ENCODE data around the gene MRPS7. TPM values are rescaled to one million over a fixed set of nuclear protein-coding genes. Genes with fewer than 3 reads are reported as not detected.
"Not testable (repeated sequence)": the region's sequence is repeated elsewhere in the genome, so short reads cannot be mapped to it uniquely, and the experiment has no call there.

Gene MRPS7
- total RNA-seq, 1 donor from 2014 or later, result 21.8 TPM

DNA sequence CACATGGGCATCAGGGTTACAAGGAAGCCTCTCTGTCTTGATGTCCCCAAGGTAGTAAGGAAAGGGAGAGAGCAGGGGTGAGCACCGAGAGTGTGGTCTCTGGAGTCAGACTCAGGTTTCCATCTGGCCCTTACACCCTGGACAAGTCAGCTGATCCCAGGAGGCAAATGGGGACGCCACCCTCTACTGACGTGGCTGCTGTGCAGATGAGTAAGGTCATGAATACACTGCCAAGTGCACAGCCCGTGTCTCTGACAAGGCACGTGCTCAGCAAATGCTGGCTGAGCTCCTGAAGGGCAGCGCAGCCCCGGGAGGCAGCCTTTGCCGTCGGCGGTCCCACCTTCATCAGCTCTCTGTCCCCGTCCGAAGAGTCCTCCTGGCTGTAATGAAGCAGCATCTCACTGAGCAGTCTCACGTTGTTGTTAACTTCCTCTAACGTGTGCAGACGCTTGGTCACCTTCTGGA lies 19.7 kb upstream of the MRPS7 start:
- ATAC-seq (peak; percentile 10), DNase-seq (ENCODE audit: low spot score) (no peak)
- intact Hi-C loops (cut with DNase I), result no loop called here

DNA sequence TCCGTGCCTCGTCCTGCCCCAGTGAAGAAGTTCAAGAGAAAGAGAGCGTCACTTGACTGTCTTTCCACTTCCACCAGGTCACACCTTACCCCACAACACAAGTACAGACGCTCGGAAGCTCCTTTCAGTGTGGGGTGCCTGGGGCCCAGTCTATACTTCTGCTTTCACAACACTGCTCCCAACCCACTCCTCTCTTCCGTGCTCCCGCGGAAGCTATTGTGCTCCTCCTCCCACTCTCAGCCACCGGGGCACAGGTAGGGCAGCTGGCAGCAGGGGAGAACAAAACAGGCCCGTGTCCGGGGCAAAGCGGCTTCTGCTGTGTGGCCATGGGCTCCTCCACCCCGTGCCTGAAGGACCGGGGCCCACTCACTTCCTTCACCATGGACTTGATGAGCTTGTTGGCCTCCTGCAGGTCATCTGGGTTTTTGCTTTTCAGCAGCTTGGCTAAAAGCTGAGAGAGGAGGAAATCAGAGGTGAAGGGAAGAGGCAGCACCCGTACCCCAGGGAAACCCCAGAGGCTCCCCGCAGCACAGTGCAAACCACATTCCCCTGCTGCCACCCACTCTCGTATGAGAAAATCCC lies 19.1 kb upstream of the MRPS7 start:
- intact Hi-C loops (cut with DNase I), result no loop called here
- no peak for ATAC-seq
- no peak for DNase-seq (ENCODE audit: low spot score)

DNA sequence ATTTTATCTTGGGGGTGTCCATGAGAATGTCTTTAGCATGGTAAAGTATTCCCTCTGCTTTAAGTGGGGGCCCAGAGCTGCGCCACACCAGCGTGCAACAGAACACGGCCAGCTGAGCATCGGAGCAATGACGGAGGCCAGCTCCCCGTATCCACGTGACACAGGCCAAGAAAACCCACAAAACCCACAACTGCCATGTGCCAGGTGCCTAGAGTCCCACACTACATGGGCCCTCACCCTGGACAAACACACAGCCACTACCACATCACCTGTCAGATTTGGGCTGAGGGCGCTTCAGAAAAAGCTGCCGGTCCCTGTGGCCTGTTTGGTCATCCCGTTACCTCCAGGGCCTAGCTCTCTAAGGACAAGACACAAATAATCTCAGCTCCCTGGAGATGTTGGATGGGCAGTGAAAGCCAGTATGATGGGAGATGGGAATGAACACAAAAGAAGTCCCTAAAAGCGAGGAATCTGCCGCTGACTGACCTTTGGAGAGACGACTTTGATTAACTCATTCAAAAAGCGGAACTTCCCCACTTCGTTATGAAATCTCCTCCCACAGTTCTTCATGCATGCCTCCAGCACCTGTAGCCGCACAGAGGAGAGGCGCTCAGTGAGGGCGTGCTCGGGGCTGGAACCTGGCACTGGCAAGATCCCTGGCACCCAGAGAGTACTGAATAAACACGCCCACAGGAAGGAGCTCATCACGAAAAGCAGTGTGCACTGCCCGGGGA lies 17.4 kb upstream of the MRPS7 start:
- intact Hi-C loops (cut with DNase I), result no loop called here
- ATAC-seq (no peak), DNase-seq (ENCODE audit: low spot score) (no peak)

DNA sequence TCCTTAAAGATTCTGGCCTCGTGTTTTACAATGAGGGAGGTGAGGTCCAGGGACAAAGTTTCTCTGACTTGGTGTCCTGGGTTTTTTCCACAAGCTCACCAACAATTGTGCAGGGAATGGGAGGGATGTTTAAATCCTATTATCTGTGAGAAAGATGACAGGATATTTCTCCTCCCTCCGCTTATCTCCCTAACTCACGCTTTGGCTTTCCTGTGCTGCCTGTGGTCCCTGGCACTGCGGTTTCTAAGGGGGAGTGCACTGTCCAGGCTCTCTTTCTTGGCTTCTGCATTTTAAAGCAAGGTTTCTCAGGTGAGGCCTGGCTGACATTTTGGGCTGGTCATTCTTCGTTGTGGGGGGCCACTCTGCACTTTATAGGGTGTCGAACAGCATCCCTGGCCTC lies 16.7 kb upstream of the MRPS7 start:
- DNase-seq (ENCODE audit: low spot score) (no peak), ATAC-seq (no peak)
- intact Hi-C loops (cut with DNase I), result no loop called here

DNA sequence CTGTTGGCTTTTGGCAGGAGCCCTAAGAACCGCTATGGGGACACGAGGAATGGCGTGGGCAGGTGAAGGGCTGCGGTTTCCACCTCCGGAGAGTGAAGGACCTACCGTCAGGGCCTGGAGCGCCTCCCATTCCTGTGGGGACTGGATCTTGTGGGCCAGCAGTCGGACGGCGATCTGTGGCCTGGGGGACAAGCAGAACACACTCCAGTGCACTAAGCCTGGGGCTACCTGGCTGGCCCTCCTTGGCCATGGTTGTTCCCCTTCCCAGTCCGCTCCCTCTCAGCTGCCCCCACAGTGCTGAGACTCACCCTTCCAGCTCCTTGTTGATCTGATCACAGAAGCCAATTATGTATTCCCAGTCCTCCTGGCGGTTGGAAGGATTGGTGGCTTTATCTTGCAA lies 15.3 kb upstream of the MRPS7 start:
- no peak for ATAC-seq
- intact Hi-C loops (cut with DNase I), result no loop called here
- DNase-seq (ENCODE audit: low spot score), result no peak

DNA sequence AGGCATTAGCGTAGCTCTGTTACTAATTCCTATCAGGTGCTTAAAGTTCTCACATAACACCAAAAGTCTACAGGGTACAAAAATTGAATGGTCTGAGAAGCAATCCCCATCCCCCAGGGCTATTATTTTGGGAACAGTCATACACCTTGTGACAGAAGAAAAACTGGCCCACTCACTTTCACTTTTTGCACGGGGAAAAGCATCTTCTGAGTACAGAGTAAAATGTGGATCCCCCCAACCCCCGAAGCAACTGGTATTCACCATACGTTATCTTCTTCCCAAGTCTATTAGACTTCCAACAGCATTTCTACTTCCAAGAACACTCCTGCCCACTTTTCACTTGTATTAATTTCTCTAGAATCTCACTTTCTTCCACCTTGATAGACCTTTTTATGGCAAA lies 12.1 kb upstream of the MRPS7 start:
- ATAC-seq, result no peak
- DNase-seq (ENCODE audit: low spot score), result no peak
- intact Hi-C loops (cut with DNase I), result no loop called here

DNA sequence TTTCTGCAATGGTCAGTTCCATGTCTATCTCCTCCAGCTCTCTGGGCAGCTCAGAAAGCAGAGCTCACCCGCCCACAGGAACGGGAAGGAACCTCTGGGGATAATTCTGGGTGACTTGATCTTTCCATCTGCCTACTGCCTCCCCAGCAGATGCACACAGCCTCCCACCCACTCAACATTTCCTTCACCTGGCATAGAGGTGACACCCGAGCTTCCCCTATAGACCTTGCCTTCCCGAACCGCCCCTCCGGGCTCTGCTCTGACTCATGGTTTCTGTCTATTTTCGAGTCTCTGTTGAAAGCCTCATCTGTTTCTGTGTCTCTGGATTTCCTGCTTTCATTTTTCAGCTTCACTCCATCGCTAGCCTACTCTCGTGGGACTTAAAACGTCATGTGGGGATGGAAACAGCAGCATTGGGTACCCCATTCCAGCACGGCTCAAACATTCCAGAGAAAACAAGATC lies 11.6 kb upstream of the MRPS7 start:
- ATAC-seq (peak; percentile 68), DNase-seq (ENCODE audit: low spot score) (no peak)
- intact Hi-C loops (cut with DNase I), result no loop called here

DNA sequence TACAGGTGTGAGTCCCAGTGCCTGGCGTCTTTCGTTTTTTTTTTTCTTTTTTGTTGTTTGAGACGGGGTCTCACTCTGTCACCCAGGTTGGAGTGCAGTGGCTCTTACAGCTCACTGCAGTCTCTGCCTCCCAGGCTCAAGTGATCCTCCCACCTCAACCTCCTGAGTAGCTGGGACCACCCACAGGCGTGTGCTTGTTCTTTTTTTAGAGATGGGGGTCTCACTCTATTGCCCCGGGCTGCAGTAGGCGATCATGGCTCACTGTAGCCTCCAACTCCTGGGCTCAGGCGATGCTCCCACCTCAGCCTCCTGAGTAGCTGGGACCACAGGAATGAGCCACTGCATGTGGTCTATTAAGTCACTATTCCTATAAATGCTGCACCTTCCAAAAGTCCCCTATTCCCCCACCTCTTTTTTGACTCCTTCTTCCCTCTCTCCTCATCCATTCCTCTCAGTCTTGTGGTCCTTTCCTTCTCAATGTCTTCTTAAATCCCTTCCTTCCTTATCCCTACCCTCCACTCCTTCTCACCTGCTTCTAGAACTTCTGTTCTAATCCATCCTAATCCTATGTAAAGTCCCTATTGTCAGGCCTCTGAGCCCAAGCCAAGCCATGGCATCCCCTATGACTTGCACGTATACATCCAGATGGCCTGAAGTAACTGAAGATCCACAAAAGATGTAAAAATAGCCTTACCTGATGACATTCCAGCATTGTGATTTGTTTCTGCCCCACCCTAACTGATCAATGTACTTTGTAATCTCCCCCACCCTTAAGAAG lies 9.5 kb upstream of the MRPS7 start:
- intact Hi-C loops (cut with DNase I), result no loop called here
- DNase-seq (ENCODE audit: low spot score) (no peak), ATAC-seq (no peak)

DNA sequence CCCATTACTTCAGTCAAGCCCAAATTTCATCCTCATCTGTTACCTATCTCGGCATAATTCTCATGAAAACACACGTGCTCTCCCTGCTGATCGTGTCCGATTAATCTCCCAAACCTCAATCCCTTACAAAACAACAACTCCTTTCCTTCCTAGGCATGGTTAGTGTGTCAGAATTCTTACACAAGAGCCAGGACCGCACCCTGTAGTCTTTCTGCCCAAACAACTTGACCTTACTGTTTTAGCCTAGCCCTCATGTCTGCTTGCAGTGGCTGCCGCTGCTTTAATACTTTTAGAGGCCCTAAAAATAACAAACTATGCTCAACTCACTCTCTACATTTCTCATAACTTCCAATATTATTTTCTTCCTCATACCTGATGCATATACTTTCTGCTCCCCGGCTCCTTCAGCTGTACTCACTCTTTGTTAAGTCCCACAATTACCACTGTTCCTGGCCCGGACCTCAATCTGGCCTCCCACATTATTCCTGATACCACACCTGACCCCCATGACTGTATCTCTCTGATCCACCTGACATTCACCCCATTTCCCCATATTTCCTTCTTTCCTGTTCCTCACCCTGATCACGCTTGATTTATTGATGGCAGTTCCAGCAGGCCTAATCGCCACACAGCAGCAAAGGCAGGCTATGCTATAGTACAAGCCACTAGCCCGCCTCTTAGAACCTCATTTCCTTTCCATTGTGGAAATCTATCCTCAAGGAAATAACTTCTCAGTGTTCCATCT lies 5.6 kb upstream of the MRPS7 start:
- DNase-seq (ENCODE audit: low spot score); intact Hi-C loops (cut with DNase I); ATAC-seq: not testable (repeated sequence)

DNA sequence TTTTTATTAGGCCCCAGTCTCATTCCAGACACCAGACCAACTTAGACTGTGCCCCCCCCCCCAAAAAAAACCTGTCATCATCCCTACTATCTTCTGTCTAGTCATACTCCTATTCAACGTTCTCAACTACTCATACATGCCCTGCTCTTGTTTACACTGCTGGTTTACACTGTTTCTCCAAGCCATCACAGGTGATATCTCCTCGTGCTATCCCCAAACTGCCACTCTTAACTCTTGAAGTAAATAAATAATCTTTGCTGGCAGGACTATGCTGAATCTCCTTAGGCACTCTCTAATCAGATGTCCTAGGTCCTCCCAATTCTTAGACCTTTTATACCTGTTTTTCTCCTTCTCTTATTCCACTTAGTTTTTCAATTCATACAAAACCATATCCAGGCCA lies 4.5 kb upstream of the MRPS7 start:
- DNase-seq (ENCODE audit: low spot score); intact Hi-C loops (cut with DNase I); ATAC-seq: not testable (repeated sequence)

DNA sequence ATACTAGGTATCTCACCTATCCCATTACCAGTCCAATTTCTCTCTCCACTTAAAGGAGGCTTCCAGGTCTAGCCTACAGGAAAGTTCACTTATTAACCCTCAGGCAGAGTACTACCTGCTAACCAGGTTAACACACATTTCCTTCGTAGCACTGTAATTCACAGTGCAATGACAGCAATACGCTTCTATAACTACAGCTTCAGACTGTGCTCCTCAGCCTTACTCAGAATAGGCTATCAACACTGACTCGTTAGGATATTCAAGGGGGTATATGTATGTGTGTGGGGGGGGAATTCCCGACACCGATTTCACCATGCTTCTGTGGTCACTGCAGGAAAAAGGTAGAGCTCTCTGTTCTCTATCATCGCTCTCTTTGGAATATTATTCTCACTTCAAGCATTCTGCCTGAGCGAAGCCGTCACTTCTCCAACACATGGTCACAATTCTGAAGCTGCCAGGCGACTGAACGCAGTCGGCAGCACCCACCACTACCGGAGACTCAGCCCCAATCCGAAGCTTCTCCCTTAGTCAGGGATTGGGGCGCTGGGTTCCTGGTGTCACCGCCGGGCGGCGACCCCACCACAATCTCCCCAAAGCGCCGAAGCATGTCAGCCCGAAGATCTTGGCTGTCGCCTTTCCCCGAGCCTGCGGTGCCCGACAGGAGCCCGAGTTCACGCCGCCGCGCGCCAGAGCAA lies 891 bp upstream of the MRPS7 start:
- ATAC-seq, result no peak
- DNase-seq (ENCODE audit: low spot score), result no peak
- intact Hi-C loops (cut with DNase I), result no loop called here

DNA sequence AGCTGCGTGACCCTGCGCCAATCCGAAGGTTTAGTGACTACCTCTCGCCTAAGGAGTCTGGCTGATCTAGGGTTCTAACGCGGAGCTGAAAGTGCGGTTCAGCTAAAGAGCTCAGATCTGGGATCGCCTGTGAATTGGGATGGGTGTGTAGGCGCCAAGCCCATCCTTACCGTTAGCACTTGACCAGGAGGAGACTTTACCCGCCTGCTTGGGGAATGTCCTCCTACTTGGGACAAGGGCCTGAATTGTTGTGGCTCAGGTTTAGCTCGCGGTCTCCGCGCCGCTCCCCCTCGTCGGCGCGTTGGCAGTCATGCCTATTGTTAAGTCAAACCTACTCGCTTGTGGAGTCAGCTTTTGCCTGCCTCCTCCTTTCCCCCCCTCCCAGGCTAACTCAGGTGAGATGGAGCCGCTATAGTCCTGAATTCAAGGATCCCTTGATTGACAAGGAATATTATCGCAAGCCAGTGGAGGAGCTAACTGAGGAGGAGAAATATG lies 480 bp downstream of the MRPS7 start:
- DNase-seq (ENCODE audit: low spot score) (no peak), ATAC-seq (peak; percentile 24)
- intact Hi-C loops (cut with DNase I), result no loop called here

DNA sequence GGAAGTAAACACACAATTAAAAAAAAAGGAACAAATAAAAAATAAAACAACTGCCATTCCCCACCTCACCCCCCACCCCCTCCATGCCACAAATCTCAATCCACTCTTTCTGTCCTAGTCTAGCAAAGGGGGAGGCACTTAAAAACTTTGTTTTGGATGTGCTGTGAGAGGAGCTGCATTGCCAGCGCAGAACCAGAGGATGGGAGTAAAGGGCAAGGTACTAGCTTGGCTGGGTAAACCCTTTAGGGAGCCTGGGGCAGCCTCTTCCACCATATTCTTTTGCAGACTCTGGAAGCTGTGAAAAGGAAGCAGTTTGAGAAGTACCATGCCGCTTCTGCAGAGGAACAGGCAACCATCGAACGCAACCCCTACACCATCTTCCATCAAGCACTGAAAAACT lies 1.4 kb downstream of the MRPS7 start:
- DNase-seq (ENCODE audit: low spot score), result no peak
- ATAC-seq, result no peak
- intact Hi-C loops (cut with DNase I), result no loop called here

DNA sequence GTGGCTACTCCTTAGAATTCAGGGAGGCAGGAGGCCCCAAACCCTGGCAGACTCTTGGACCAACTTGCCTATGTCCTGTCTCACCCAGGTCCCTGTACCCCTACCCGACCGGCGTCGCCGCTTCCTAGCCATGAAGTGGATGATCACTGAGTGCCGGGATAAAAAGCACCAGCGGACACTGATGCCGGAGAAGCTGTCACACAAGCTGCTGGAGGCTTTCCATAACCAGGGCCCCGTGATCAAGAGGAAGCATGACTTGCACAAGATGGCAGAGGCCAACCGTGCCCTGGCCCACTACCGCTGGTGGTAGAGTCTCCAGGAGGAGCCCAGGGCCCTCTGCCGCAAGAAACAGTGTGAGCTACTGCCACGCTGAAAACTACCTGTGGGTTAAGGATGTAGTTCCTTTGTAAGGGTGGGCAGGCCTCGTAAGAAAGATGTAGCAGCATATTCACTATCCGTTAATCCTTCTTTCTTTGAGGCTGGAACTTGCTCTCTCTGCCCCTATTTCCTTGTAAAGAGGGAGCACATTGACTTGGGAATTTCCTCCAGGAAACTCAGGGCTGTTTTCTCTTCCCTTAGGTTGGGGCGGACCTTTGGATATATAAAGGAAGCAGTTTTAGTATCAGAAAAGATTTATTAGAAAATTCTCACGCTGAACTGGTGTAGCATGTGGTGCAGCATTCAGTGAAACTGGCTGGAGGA lies 4.1 kb downstream of the MRPS7 start:
- no peak for ATAC-seq
- no peak for DNase-seq (ENCODE audit: low spot score)
- intact Hi-C loops (cut with DNase I), result no loop called here

DNA sequence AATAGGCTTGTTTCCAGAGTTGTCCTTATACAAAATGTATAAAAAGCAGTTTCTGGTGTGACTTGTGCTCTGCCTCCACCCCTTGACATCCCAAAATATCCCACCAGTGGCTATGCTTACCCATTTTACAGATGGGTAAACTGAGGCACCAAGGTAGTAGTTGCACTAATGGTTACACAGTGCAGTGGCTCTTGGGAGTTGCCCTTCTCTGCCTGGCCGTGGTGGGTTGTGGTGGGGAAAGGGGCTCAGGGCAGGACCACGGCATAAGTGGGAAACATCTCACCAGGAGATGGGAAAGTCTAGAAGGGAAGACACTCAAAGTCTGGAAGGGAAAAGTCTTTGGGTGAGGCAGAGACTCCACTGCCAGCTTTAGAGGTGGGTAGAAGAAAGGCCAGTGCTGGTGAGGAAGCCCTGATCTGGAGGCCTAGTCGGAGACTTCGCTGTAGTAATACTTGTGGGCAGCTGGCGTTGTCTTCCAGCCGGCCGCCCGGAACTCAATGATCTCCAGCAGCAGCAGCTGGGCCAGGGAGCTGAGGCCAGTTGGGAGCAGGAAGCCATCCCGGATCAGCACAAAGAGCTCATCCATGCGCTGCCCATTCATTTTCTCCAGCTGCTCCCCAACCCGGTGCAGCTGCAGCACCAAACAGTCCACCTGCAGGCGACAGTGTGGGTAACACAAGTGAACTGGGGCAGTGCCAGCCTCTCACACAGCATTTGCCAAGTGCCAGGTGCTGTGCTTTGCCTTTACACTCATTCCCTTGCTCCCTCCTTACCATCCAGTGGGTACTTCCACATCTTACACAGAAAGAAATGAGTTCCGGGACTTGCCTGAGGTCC lies 4.9 kb downstream of the MRPS7 start:
- DNase-seq (ENCODE audit: low spot score) (no peak), ATAC-seq (no peak)
- intact Hi-C loops (cut with DNase I), result no loop called here

DNA sequence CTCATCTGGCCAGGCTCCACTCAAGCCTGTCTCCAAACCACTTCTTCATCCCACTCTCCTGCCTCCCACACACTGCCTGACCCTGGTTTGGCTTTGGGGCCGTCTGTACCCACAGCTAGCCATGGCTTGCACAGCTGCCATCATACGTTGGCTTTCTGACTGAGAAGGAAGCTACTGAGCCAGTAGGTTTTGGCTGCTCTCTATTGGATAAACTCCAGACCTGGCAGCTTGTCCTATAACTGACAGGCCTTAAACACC lies 5.4 kb downstream of the MRPS7 start:
- intact Hi-C loops (cut with DNase I), result no loop called here
- ATAC-seq (no peak), DNase-seq (ENCODE audit: low spot score) (no peak)

DNA sequence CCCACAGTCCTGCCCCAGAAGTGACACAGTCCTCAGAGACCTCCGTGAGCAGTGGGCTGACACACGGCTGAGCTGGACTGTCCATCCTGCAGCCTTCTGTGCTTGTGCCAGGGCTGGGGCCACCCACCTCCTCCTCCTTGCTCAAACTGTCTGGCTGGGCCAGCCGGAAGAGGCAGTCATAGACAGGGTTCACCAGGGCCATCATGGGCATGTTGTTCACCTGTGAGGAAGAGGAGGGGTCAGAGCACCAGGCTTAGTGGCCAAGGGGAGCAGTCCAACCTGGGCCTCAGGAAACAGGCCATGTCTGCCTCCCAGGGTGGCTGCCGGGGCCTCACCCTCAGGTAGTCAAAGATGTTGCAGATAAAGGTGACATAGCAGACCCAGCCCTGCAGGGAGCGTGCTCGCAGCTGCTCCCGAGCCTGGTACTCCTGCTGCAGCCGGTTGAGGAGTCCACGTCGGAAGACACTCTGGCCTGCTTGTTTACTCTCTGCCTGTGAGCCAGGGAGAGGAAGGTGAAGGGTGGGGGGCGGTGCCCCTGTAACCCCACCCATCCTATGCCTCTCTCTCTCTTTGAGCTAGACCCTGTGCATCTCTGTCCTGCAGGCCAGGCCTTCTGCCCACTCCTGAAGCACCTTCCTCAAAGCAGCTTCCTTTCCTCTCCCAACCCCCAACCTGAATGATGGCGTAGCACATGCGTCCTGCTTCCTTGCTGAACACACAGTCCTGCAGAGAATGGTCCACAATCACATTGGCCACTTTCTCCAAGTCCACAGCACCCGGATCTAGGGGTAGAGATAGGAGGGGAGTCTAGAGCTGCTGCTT lies 5.9 kb downstream of the MRPS7 start:
- DNase-seq (ENCODE audit: low spot score) (no peak), ATAC-seq (no peak)
- intact Hi-C loops (cut with DNase I), result no loop called here

All from sciatic nerve (tissue), 2 donors.